ENCODE results near the gene LMO4.

DNA sequence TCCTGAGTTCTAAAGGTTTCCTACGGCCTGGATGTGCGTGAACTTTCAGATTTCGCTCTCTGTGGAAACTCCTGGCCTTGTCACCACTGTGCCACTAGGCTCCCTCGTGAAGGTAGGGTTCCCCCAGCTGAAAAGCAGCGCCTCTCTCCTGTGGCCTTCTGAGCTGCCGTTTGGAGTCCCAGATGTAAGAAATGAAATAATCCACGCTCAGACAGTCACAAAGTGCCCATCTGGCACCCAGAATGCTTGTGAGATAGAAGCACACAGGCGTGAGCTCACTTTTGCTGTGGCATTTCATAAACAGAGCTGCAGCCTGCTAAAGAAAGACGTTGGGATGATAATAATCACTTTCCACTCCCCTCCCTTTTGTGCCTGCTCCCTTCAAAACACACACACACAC lies 65.8 kb downstream of the LMO4 start:
- TF ChIP-seq ETS1 (IDR thresholded peaks at IDR 0.05) (no peak), EZH2 (IDR thresholded peaks at IDR 0.05; ENCODE audit: low read depth, unreplicated experiment) (no peak), ZNF114 (CRISPR knock-in tag; IDR thresholded peaks at IDR 0.05) (no peak), POLR2AphosphoS5 (IDR thresholded peaks at IDR 0.05; ENCODE audit: low read depth) (no peak), CREB1 (CRISPR knock-in tag; IDR thresholded peaks at IDR 0.05; ENCODE audit: low read depth) (no peak), EZH2phosphoT487 (IDR thresholded peaks at IDR 0.05; ENCODE audit: unreplicated experiment) (no peak), JUNB (IDR thresholded peaks at IDR 0.05; ENCODE audit: unreplicated experiment) (no peak), ZNF462 (CRISPR knock-in tag; IDR thresholded peaks at IDR 0.05) (no peak)
- TF ChIP-seq, protein P1, sequence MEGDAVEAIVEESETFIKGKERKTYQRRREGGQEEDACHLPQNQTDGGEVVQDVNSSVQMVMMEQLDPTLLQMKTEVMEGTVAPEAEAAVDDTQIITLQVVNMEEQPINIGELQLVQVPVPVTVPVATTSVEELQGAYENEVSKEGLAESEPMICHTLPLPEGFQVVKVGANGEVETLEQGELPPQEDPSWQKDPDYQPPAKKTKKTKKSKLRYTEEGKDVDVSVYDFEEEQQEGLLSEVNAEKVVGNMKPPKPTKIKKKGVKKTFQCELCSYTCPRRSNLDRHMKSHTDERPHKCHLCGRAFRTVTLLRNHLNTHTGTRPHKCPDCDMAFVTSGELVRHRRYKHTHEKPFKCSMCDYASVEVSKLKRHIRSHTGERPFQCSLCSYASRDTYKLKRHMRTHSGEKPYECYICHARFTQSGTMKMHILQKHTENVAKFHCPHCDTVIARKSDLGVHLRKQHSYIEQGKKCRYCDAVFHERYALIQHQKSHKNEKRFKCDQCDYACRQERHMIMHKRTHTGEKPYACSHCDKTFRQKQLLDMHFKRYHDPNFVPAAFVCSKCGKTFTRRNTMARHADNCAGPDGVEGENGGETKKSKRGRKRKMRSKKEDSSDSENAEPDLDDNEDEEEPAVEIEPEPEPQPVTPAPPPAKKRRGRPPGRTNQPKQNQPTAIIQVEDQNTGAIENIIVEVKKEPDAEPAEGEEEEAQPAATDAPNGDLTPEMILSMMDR (conservative IDR thresholded peaks at IDR 0.05; ENCODE audit: low read depth in 2 of 2), result no peak
- TF ChIP-seq, protein P2, sequence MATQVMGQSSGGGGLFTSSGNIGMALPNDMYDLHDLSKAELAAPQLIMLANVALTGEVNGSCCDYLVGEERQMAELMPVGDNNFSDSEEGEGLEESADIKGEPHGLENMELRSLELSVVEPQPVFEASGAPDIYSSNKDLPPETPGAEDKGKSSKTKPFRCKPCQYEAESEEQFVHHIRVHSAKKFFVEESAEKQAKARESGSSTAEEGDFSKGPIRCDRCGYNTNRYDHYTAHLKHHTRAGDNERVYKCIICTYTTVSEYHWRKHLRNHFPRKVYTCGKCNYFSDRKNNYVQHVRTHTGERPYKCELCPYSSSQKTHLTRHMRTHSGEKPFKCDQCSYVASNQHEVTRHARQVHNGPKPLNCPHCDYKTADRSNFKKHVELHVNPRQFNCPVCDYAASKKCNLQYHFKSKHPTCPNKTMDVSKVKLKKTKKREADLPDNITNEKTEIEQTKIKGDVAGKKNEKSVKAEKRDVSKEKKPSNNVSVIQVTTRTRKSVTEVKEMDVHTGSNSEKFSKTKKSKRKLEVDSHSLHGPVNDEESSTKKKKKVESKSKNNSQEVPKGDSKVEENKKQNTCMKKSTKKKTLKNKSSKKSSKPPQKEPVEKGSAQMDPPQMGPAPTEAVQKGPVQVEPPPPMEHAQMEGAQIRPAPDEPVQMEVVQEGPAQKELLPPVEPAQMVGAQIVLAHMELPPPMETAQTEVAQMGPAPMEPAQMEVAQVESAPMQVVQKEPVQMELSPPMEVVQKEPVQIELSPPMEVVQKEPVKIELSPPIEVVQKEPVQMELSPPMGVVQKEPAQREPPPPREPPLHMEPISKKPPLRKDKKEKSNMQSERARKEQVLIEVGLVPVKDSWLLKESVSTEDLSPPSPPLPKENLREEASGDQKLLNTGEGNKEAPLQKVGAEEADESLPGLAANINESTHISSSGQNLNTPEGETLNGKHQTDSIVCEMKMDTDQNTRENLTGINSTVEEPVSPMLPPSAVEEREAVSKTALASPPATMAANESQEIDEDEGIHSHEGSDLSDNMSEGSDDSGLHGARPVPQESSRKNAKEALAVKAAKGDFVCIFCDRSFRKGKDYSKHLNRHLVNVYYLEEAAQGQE (IDR thresholded peaks at IDR 0.05; ENCODE audit: unreplicated experiment), result no peak

All from GM23338 (cell line).